Fibroblast of the aortic adventitia (primary cell): ENCODE results near the gene CITED4. TPM values are rescaled to one million over a fixed set of nuclear protein-coding genes. Genes with fewer than 3 reads are reported as not detected.
"Not testable (repeated sequence)": the region's sequence is repeated elsewhere in the genome, so short reads cannot be mapped to it uniquely, and the experiment has no call there.

Experiments
- DNase-seq: peaks from one replicate; pipeline ENCODE4 v3.0.0-alpha.2; 2010; ENCODE audit warnings: low read depth
- H3K4me3 ChIP-seq: 2 replicates; pipeline ENCODE4 v1.5.1; 2011; ENCODE audit warnings: low read depth, mild to moderate bottlenecking, control low read depth, low read length, moderate library complexity
- total RNA-seq: library from RNA; depleted of rRNA; stranded (reverse); fragments of >200 nt; gene quantifications from 2 replicates; pipeline ENCODE4 v1.2.3, GENCODE V29; 2012; ENCODE audit warnings: low replicate concordance
- TF ChIP-seq, protein P1 (sequence below): IDR thresholded peaks from 2 replicates; pipeline ENCODE4 v1.5.1; 2011; ENCODE audit warnings: mild to moderate bottlenecking, low read length, control low read depth, inconsistent platforms; ENCODE audit not compliant: insufficient read depth

The CITED4 gene
- total RNA-seq, 1 donor: 3.6 TPM

DNA sequence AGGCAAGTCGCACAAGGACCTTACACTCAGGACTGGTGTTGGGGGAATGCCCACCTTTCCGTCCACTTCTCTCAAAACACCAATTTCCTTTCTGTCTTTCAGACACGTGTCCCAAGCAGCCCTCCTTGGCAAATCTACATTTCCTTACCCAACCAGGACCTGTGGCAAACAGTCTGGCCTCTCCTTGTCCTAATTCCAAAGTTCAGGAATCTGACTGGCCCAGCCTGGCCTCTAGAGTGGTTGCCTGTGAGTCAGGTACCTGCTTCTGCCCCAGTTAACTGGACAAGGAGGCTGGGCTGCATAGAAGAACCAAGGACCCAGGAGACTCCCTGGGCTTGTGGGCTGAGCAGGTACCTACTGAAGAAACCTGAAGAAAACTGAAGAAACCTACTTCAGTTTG lies 34.3 kb upstream of the CITED4 start:
- TF ChIP-seq, protein P1, sequence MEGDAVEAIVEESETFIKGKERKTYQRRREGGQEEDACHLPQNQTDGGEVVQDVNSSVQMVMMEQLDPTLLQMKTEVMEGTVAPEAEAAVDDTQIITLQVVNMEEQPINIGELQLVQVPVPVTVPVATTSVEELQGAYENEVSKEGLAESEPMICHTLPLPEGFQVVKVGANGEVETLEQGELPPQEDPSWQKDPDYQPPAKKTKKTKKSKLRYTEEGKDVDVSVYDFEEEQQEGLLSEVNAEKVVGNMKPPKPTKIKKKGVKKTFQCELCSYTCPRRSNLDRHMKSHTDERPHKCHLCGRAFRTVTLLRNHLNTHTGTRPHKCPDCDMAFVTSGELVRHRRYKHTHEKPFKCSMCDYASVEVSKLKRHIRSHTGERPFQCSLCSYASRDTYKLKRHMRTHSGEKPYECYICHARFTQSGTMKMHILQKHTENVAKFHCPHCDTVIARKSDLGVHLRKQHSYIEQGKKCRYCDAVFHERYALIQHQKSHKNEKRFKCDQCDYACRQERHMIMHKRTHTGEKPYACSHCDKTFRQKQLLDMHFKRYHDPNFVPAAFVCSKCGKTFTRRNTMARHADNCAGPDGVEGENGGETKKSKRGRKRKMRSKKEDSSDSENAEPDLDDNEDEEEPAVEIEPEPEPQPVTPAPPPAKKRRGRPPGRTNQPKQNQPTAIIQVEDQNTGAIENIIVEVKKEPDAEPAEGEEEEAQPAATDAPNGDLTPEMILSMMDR: no peak
- DNase-seq: no peak
- H3K4me3 ChIP-seq: no peak overlapping the region

GRCh38 chr1:40895601-40896000 lies 33.4 kb upstream of the CITED4 start:
- no peak for DNase-seq
- no peak overlapping the region for H3K4me3 ChIP-seq
- TF ChIP-seq, protein P1: no peak

DNA sequence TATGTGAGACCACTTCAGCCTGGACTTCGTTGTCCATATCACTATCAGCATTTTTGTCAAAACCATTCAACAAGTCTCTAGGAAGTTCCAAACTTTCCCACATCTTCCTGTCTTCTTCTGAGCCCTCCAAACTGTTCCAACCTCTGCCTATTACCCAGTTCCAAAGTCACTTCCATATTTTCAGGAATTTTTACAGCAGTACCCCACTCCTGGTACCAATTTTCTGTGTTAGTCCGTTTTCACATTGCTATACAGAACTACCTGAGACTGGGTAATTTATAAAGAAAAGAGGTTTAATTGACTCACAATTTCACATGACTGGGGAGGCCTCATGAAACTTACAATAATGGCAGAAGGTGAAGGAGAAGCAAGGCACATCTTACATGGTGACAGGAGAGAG lies 32.7 kb upstream of the CITED4 start:
- DNase-seq, H3K4me3 ChIP-seq: not testable (repeated sequence)

DNA sequence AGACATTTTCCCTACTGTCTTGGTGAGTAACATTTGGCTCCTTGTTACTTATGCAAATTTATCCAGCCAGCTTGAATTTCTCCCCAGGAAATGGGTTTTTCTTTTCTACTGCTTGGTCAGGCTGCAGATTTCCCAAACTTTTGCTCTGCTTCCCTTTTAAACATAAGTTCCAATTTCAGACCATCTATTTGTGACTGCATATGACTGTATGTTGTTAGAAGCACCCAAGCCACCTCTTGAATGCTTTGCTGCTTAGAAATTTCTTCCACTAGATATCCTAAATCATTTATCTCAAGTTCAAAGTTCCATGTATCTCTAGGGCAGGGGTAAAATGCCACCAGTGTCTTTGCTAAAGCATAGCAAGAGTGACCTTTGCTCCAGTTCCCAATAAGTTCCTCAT lies 32.3 kb upstream of the CITED4 start:
- no peak overlapping the region for H3K4me3 ChIP-seq
- TF ChIP-seq, protein P1: no peak
- DNase-seq: no peak

GRCh38 chr1:40893946-40894345 lies 31.8 kb upstream of the CITED4 start:
- TF ChIP-seq, protein P1: no peak
- H3K4me3 ChIP-seq: no peak overlapping the region
- no peak for DNase-seq

DNA sequence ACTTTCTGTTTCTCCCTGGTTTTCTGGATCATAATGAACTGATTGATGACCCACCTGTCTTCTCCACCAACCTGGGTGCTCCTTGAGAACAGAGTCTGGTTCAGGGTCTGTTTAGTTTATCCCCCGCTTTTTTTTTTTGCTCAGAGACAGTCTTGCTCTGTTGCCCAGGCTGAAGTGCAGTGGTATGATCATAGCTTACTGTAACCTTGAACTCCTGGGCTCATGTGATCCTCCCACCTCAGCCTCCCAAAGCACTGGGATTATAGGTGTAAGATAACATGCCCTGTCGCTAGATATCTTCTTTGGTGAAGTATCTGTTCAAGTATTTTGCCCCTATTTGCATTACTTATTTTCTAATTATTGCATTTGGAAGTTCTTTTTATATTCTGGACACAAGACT lies 30.2 kb upstream of the CITED4 start:
- H3K4me3 ChIP-seq: no peak overlapping the region
- TF ChIP-seq, protein P1: no peak
- DNase-seq: no peak

DNA sequence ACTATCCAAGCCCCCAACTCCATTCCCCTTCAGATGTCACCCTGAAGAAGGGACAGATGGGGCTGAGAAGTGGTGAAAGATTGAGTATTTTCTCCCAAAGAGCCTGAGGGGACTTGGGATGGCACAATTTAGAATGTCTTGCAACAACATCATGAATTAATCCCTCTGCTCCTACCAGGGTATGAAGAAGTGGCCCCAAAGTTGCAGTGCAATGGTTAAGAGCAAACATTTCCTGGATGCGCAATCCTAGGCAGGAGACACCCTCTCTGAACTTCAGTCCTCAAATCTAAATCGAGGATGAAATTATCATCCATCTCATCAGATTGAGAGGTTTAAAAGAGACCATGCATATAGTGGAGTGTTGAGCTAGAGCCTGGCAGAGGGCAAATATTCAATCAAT lies 28.6 kb upstream of the CITED4 start:
- TF ChIP-seq, protein P1: no peak
- no peak overlapping the region for H3K4me3 ChIP-seq
- no peak for DNase-seq

GRCh38 chr1:40887652-40888051 lies 25.5 kb upstream of the CITED4 start:
- H3K4me3 ChIP-seq: no peak overlapping the region
- DNase-seq: no peak
- TF ChIP-seq, protein P1: no peak
